Measurements from ENCODE around the gene NPM1. TPM values are rescaled to one million over a fixed set of nuclear protein-coding genes. Genes with fewer than 3 reads are reported as not detected.
"Not testable (repeated sequence)": the region's sequence is repeated elsewhere in the genome, so short reads cannot be mapped to it uniquely, and the experiment has no call there.

Gene NPM1
- total RNA-seq, 2 donors from 2014 or later = 2,118 to 2,656 TPM

GRCh38 chr5:171370881-171371280 is 16.8 kb upstream of the NPM1 start:
- DNase-seq (ENCODE audit: low spot score in 2 of 2); H3K27ac Mint-ChIP-seq; H3K36me3 Mint-ChIP-seq; ATAC-seq; H3K9me3 Mint-ChIP-seq: not testable (repeated sequence)

- H3K9me3 Mint-ChIP-seq = no peaks in the 10 kb centered on the region
- no peak overlapping the region for H3K27ac Mint-ChIP-seq
- ATAC-seq (no peak), DNase-seq (ENCODE audit: low spot score in 2 of 2) (no peak)
- H3K36me3 Mint-ChIP-seq = no peaks in the 10 kb centered on the region
Measured at GRCh38 chr5:171371326-171371725, 16.3 kb upstream of the NPM1 start.

- Mint-ChIP-seq H3K27ac (no peak overlapping the region), H3K36me3 (no peaks in the 10 kb centered on the region), H3K9me3 (no peaks in the 10 kb centered on the region)
- ATAC-seq (no peak), DNase-seq (ENCODE audit: low spot score in 2 of 2) (no peak)
Measured at GRCh38 chr5:171379961-171380360, 7.7 kb upstream of the NPM1 start.

GRCh38 chr5:171384416-171384815 is 3.2 kb upstream of the NPM1 start:
- peaks cover 20% of the 10 kb centered on the region in 2 donors for H3K36me3 Mint-ChIP-seq
- not testable (repeated sequence) for ATAC-seq; H3K9me3 Mint-ChIP-seq; DNase-seq (ENCODE audit: low spot score in 2 of 2)
- H3K27ac Mint-ChIP-seq = peak overlapping the region in 1 of 2 donors; percentile 50

GRCh38 chr5:171384999-171385398 is 2.6 kb upstream of the NPM1 start:
- H3K9me3 Mint-ChIP-seq; H3K27ac Mint-ChIP-seq; DNase-seq (ENCODE audit: low spot score in 2 of 2): not testable (repeated sequence)
- peak; percentile 27 to 33 for ATAC-seq
- peaks cover 26% of the 10 kb centered on the region in 2 donors for H3K36me3 Mint-ChIP-seq

GRCh38 chr5:171386006-171386671 is 1.5 kb upstream of the NPM1 start:
- no peaks in the 10 kb centered on the region for H3K9me3 Mint-ChIP-seq

GRCh38 chr5:171386861-171387344 is 746 bp upstream of the NPM1 start:
- Mint-ChIP-seq H3K27ac (peak overlapping the region; percentile 97 to 100), H3K36me3 (peaks cover 39 to 42% of the 10 kb centered on the region in 2 donors), H3K9me3 (no peaks in the 10 kb centered on the region)
- no peak for ATAC-seq
- no peak for DNase-seq (ENCODE audit: low spot score in 2 of 2)

More at GRCh38 chr5:171386006-171386671, 1.5 kb upstream of the NPM1 start:
- peaks cover 35 to 37% of the 10 kb centered on the region in 2 donors for H3K36me3 Mint-ChIP-seq
- ATAC-seq = no peak
- H3K27ac Mint-ChIP-seq = no peak overlapping the region
- no peak for DNase-seq (ENCODE audit: low spot score in 2 of 2)

GRCh38 chr5:171387970-171388815 is 544 bp downstream of the NPM1 start:
- ATAC-seq = peak; percentile 42 to 60
- peaks cover 48 to 52% of the 10 kb centered on the region in 2 donors for H3K36me3 Mint-ChIP-seq
- no peaks in the 10 kb centered on the region for H3K9me3 Mint-ChIP-seq
- peak; percentile 78 to 86 for DNase-seq (ENCODE audit: low spot score in 2 of 2)
- peak overlapping the region; percentile 97 to 100 for H3K27ac Mint-ChIP-seq

- Mint-ChIP-seq H3K27ac (peak overlapping the region; percentile 97 to 100), H3K36me3 (peaks cover 48 to 58% of the 10 kb centered on the region in 2 donors), H3K9me3 (no peaks in the 10 kb centered on the region)
- peak; percentile 16 to 20 for ATAC-seq
- DNase-seq (ENCODE audit: low spot score in 2 of 2) = no peak
Measured at GRCh38 chr5:171388816-171389168, 1.1 kb downstream of the NPM1 start.

GRCh38 chr5:171390883-171391677 is 3.4 kb downstream of the NPM1 start:
- Mint-ChIP-seq H3K27ac (peak overlapping the region; percentile 89 to 100), H3K9me3 (no peaks in the 10 kb centered on the region), H3K36me3 (peaks cover 55 to 70% of the 10 kb centered on the region in 2 donors)
- DNase-seq (ENCODE audit: low spot score in 2 of 2) = no peak
- ATAC-seq = no peak

- Mint-ChIP-seq H3K36me3 (peaks cover 55 to 78% of the 10 kb centered on the region in 2 donors), H3K27ac (peak overlapping the region; percentile 83 to 100), H3K9me3 (no peaks in the 10 kb centered on the region)
- DNase-seq (ENCODE audit: low spot score in 2 of 2) (no peak), ATAC-seq (no peak)
Measured at GRCh38 chr5:171391996-171392577, 4.4 kb downstream of the NPM1 start.

GRCh38 chr5:171392585-171393159 is 5.0 kb downstream of the NPM1 start:
- ATAC-seq (no peak), DNase-seq (ENCODE audit: low spot score in 2 of 2) (no peak)
- H3K27ac Mint-ChIP-seq = peak overlapping the region; percentile 83 to 100
- H3K36me3 Mint-ChIP-seq = peaks cover 52 to 80% of the 10 kb centered on the region in 2 donors
- H3K9me3 Mint-ChIP-seq = no peaks in the 10 kb centered on the region

GRCh38 chr5:171395042-171395441 is 7.4 kb downstream of the NPM1 start:
- DNase-seq (ENCODE audit: low spot score in 2 of 2) = no peak
- ATAC-seq = no peak
- Mint-ChIP-seq H3K27ac (peak overlapping the region; percentile 46 to 94), H3K9me3 (no peaks in the 10 kb centered on the region), H3K36me3 (peaks cover 32 to 69% of the 10 kb centered on the region in 2 donors)

GRCh38 chr5:171396583-171396982 is 8.9 kb downstream of the NPM1 start:
- DNase-seq (ENCODE audit: low spot score in 2 of 2); ATAC-seq; H3K9me3 Mint-ChIP-seq: not testable (repeated sequence)
- H3K27ac Mint-ChIP-seq = peak overlapping the region in 1 of 2 donors; percentile 94
- peaks cover 26 to 65% of the 10 kb centered on the region in 2 donors for H3K36me3 Mint-ChIP-seq

- peak in 1 of 2 donors; percentile 10 for ATAC-seq
- Mint-ChIP-seq H3K36me3 (peaks cover 26 to 65% of the 10 kb centered on the region in 2 donors), H3K27ac (peak overlapping the region in 1 of 2 donors; percentile 94)
Measured at GRCh38 chr5:171397190-171397589, 9.5 kb downstream of the NPM1 start.

GRCh38 chr5:171397599-171397998 is 9.9 kb downstream of the NPM1 start:
- no peak for ATAC-seq
- peaks cover 22 to 61% of the 10 kb centered on the region in 2 donors for H3K36me3 Mint-ChIP-seq
- no peaks in the 10 kb centered on the region for H3K9me3 Mint-ChIP-seq
- peak overlapping the region in 1 of 2 donors; percentile 94 for H3K27ac Mint-ChIP-seq
- no peak for DNase-seq (ENCODE audit: low spot score in 2 of 2)

More at GRCh38 chr5:171397190-171397589, 9.5 kb downstream of the NPM1 start:
- DNase-seq (ENCODE audit: low spot score in 2 of 2) = no peak
- H3K9me3 Mint-ChIP-seq = no peaks in the 10 kb centered on the region
